HG02678 (cell line): Measurements from ENCODE around the gene ORAI3.
"Not testable (repeated sequence)": the region's sequence is repeated elsewhere in the genome, so short reads cannot be mapped to it uniquely, and the experiment has no call there.

Experiments used
- ATAC-seq: cut with Tn5 transposase; IDR thresholded peaks from one replicate; pipeline ENCODE4 v1.9.1; 2021; ENCODE audit warnings: mild to moderate bottlenecking, moderate library complexity; ENCODE audit not compliant: unreplicated experiment

ORAI3 gene

GRCh38 chr16:30923554-30924075 is 25.3 kb upstream of the ORAI3 start, which contains the start of gene FBXL19:
Gene FBXL19 (plus strand): TSS chr16:30923572. CDS start chr16:30925755, 2,183 bp downstream.
- ATAC-seq, result no peak

- no peak for ATAC-seq
Observed at GRCh38 chr16:30924076-30924912, 24.6 kb upstream of the ORAI3 start.

GRCh38 chr16:30924913-30925631 is 23.8 kb upstream of the ORAI3 start:
- ATAC-seq, result no peak

GRCh38 chr16:30925632-30925987 is 23.3 kb upstream of the ORAI3 start:
- no peak for ATAC-seq

- ATAC-seq, result no peak
Observed at GRCh38 chr16:30925995-30926811, 22.7 kb upstream of the ORAI3 start.

GRCh38 chr16:30926937-30927788 is 21.7 kb upstream of the ORAI3 start:
- no peak for ATAC-seq

GRCh38 chr16:30927789-30928378 is 21.0 kb upstream of the ORAI3 start:
- no peak for ATAC-seq

- ATAC-seq, result no peak
Observed at GRCh38 chr16:30928390-30928789, 20.5 kb upstream of the ORAI3 start.

- no peak for ATAC-seq
Observed at GRCh38 chr16:30929167-30929566, 19.7 kb upstream of the ORAI3 start.

- ATAC-seq, result no peak
Observed at GRCh38 chr16:30930160-30930571, 18.7 kb upstream of the ORAI3 start.

- no peak for ATAC-seq
Observed at GRCh38 chr16:30931068-30931650, 17.7 kb upstream of the ORAI3 start.

GRCh38 chr16:30934827-30935557 is 13.9 kb upstream of the ORAI3 start:
- no peak for ATAC-seq

GRCh38 chr16:30937692-30938091 is 11.2 kb upstream of the ORAI3 start:
- no peak for ATAC-seq

- not testable (repeated sequence) for ATAC-seq
Observed at GRCh38 chr16:30939571-30939970, 9.3 kb upstream of the ORAI3 start.

GRCh38 chr16:30941600-30942425 is 7.1 kb upstream of the ORAI3 start:
- ATAC-seq, result peak; percentile 93

- ATAC-seq, result no peak
Observed at GRCh38 chr16:30942426-30942806, 6.5 kb upstream of the ORAI3 start.

GRCh38 chr16:30944352-30944751 is 4.5 kb upstream of the ORAI3 start:
- no peak for ATAC-seq
